ENCODE measurements around the gene PSMG4.

Gene PSMG4

DNA sequence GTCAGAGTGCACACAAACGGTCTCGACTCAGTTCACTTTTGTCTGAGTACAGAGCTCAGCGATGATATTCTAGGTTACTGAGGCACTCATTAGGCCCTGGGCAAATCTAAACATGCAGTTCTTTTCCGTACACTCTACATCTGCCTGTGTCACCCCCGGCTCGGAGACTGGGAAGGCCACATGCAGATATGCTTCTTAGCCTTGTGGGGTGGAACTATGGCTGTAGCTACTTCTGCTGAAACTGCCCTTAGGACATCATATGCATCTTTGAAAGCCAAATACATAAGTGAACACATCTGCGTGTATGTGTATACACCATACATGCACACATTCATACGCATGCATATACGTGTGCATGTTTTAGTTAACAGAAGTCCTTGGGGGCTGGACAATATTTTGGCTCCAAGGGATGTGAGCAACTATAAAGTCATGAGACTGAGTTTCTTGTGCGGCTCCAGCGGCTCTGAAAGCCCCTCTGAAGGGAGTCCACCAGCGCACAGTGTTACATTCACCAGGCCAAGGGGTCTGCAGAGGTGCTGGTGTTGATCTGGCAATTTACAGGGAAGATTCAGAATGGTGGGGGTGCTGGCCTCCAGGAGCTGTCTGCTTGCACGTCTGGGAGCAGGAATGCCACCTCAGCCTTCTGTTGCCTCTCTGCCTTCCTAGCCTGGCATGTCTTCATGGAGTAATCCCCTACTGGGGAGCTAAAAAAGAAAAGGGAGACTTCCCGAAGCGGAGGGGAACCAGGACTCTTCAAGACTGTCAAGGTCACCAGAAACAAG, 31.6 kb downstream of the PSMG4 start:
- H3K9ac ChIP-seq (ENCODE audit: low read depth, low read length) = no peak overlapping the region
- no peaks in the 10 kb centered on the region; the same call in 1 of the 2 replicates for H3K36me3 ChIP-seq (ENCODE audit: insufficient read depth, low read length)
- no peaks in the 10 kb centered on the region for H3K9me3 ChIP-seq (ENCODE audit: control insufficient read depth, insufficient read depth, low read length)
- no peaks in the 10 kb centered on the region for H3K4me1 ChIP-seq (ENCODE audit: insufficient read depth, low read length)

DNA sequence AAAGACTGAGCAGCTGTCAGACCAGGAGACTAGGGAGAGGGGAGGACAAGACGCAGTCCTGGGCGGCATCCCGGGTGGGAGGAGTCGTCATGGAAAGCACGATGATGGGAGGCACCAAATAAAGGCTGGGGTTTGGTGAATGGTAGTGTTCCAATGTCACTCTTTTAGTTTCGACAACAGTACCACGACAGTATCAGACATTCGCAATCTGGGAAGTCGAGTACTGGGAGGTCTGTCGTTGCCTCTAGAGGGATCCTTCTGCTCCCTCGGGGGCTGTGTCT, 32.1 kb downstream of the PSMG4 start:
- H3K4me1 ChIP-seq (ENCODE audit: insufficient read depth, low read length) = no peaks in the 10 kb centered on the region
- H3K36me3 ChIP-seq (ENCODE audit: insufficient read depth, low read length) = no peaks in the 10 kb centered on the region; the same call in 1 of the 2 replicates
- H3K9ac ChIP-seq (ENCODE audit: low read depth, low read length) = no peak overlapping the region
- no peaks in the 10 kb centered on the region for H3K9me3 ChIP-seq (ENCODE audit: control insufficient read depth, insufficient read depth, low read length)

DNA sequence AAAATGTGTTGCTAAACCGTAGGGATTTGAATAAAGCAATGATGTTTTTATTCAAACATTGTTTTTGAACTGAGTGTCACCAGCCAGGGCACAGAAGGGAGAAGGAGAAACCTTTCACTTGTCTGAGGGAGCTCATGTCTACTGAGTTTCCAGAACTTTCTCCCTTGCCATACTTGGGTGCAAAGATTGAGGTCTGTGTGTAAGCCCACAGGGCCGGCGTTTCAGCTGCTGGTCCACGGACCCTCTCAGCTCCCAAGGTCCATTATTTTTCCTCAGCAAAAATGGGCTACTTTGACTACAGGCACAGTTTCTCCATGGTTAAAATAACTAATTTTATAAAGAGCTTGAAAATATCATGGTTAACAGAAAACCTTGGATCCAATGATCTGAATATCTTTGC, 32.6 kb downstream of the PSMG4 start:
- H3K9me3 ChIP-seq (ENCODE audit: control insufficient read depth, insufficient read depth, low read length) = no peaks in the 10 kb centered on the region
- H3K36me3 ChIP-seq (ENCODE audit: insufficient read depth, low read length) = no peaks in the 10 kb centered on the region; the same call in 1 of the 2 replicates
- H3K9ac ChIP-seq (ENCODE audit: low read depth, low read length) = no peak overlapping the region
- H3K4me1 ChIP-seq (ENCODE audit: insufficient read depth, low read length) = no peaks in the 10 kb centered on the region

DNA sequence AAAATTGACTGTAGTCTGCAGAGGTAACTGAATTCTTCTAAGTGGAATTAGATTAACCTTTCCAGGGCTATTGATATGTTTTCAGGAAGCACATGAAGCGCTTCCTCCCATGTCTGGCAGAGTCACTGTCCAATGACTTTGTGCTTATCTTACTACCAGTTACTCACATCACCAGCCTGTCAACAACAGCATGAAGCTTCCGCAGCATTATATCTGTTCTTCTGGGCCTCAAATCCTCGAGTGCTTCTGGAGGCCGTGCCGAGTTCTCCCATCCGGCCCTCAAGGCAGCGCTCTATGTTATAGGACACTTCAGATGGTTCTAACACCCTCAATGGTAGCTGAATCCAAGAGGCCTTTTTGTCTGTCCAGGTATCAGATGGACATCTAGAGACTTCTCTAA, 33.2 kb downstream of the PSMG4 start:
- Histone ChIP-seq H3K36me3 (ENCODE audit: insufficient read depth, low read length) (no peaks in the 10 kb centered on the region; the same call in 1 of the 2 replicates), H3K9me3 (ENCODE audit: control insufficient read depth, insufficient read depth, low read length) (no peaks in the 10 kb centered on the region), H3K4me1 (ENCODE audit: insufficient read depth, low read length) (no peaks in the 10 kb centered on the region), H3K9ac (ENCODE audit: low read depth, low read length) (no peak overlapping the region)

DNA sequence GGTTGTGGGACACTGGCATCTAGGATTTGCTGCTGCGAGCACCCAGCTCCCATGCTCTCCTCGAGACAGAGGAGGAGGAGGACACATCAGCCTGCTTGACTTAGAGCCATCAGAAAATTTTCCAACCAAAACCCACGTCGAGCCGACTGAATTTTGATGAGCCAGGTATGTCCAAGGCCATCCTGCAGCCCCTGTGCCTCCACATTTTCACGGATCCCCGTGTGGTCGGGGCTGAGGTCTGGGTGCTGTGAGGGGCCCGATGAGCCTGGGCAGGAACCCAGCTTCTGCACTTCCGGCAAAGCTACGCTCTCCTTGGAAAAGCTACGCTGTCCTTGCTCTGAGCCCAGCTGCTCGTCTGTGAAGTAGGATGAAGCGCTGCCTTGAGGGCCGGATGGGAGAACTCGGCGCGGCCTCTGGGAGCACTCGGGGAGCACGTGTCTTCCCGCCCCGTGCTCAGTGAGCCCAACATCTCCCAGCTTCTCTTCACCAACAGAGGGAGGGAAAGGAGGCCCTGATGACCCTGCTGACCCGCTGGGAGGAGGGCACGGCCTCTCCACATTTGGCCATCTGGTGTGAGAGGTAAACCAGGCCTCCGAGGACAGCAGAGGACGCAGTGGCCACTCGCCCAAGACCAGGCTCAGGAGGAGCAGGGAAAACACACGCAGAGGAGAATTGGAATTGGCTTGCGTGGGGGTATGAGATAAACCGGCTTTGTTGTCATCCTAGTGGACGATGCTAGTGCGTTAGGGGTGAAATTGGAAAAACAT, 33.9 kb downstream of the PSMG4 start:
- Histone ChIP-seq H3K9ac (ENCODE audit: low read depth, low read length) (no peak overlapping the region), H3K4me1 (ENCODE audit: insufficient read depth, low read length) (no peaks in the 10 kb centered on the region), H3K36me3 (ENCODE audit: insufficient read depth, low read length) (no peaks in the 10 kb centered on the region; the same call in 1 of the 2 replicates), H3K9me3 (ENCODE audit: control insufficient read depth, insufficient read depth, low read length) (no peaks in the 10 kb centered on the region)

DNA sequence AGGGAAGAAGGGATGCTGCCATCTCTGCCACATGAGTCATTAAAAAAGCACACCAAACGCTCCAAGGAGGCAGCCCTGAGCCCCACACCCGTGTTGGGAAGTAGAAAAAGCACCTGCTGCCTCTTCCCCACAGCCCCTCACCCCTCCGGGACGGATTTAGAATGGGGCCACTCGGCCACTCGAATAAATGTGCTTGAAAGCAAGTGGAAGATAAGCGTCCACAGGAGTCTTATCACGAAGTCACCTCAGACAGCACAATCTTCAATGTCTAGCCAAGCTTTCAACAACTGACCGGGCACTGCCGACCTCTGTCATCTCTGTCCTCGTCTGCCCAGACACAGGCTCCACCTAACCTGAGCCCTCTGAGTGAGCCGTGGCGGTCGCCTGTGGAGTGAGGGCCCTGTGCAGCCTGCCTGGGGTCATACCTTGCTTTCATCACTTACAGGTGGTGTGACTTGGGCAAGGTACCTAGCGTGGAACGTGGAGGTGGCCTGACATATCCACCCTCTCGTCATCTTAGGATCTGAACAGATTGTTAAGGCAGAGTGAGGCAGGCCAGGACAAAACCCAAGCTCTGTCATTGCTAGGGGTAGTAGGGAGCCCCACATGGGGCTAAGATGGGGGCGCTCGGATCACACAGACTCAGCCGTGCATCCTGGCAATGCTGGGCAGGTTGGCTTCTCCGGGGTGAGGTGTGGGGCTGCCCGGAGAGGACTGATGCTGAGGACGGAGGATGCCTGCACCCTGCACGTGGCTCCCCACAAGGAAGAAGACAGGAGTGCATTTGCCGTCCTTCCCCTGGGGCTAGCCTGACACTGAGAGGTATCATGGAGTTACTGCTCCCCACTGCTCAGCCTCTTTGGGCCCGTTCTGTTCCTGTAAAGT, 34.8 kb downstream of the PSMG4 start:
- H3K9ac ChIP-seq (ENCODE audit: low read depth, low read length) = no peak overlapping the region
- no peaks in the 10 kb centered on the region; the same call in 1 of the 2 replicates for H3K36me3 ChIP-seq (ENCODE audit: insufficient read depth, low read length)
- H3K4me1 ChIP-seq (ENCODE audit: insufficient read depth, low read length) = no peaks in the 10 kb centered on the region
- no peaks in the 10 kb centered on the region for H3K9me3 ChIP-seq (ENCODE audit: control insufficient read depth, insufficient read depth, low read length)

DNA sequence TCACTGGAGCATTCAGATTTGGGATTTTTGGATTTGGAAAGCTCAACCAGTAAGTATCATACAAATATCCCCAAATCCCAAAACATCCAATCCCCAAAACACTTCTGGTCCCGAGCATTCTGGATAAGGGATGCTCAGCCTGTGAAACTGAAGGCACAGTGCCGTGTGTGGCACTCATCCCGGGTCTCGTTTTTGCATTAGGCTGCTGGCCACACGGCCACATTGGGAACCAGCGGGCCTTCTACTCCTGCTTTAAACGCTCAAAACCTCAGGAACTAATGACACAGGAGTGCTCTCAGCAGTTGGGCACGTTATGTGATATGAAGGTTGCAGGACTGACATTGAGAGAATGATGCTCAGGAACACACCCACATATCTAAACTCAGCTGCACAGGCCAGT, 35.6 kb downstream of the PSMG4 start:
- H3K4me1 ChIP-seq (ENCODE audit: insufficient read depth, low read length) = no peaks in the 10 kb centered on the region
- no peak overlapping the region for H3K9ac ChIP-seq (ENCODE audit: low read depth, low read length)
- H3K9me3 ChIP-seq (ENCODE audit: control insufficient read depth, insufficient read depth, low read length) = no peaks in the 10 kb centered on the region
- no peaks in the 10 kb centered on the region; the same call in 1 of the 2 replicates for H3K36me3 ChIP-seq (ENCODE audit: insufficient read depth, low read length)

DNA sequence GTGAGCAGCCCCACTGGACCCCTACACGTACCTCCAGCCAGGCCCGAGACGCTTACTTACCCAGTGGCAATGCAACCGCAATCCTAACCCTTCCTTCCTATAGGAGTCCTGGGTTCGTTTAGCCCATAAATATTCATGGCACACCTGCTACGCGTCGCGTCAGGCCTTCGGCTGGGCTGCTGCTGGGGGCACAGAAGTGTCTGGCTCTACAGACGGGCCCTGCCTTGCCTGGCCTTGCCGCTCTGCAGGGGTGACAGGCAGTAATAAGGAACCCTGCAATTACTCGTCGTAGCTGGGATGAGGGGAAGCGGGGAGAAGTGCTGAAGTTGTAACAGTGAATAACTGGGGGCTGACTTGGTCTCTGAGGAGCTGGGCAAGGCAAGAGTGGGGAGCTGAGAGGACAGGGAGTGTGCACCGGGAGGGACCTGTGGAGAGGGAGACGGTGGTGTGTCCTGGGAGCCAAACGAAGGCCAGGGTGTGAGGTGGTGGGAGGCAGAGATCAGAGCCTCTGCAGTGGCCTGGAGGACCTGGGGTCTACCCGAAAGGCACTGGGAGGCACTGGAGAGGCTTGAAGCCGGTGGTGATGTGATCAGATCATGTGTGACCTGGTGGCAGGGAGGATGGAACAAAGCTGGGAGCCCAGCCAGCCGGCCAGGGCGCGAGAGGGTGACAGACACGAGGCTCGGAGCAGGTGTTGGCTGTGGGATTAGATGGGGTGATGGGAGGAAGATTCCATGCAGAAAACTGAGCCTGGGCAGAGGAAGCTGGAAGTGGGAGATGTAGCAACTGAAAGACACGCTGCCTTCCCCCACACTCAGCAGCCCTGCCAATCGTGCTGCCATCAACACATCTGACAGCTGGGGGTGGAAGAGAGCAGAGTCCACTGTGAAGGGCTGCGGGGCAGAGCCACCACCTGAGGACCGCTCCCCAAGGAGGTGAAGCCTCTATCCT, 36.4 kb downstream of the PSMG4 start:
- Histone ChIP-seq H3K36me3 (ENCODE audit: insufficient read depth, low read length) (no peaks in the 10 kb centered on the region; the same call in 1 of the 2 replicates), H3K4me1 (ENCODE audit: insufficient read depth, low read length) (no peaks in the 10 kb centered on the region)

DNA sequence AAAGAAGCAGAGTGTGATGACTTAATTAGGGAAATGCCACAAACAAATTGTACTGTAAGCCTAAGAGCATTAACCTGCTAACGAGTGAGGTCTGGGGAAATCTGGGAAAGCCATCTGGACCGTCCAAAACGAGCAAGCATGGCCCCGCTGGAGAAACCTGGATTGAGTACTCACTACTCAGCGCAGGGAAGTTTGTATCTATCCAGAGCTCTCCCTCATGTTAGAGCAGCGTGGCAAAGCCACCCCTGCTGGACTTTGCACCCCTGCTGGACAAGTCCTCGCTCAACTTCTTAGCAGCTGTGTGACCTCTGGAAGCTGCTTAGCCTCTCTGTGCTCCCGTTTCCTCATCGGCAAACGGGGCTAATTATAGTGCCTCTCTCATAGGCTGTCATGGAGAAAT, 37.3 kb downstream of the PSMG4 start:
- no peaks in the 10 kb centered on the region for H3K9me3 ChIP-seq (ENCODE audit: control insufficient read depth, insufficient read depth, low read length)
- H3K4me1 ChIP-seq (ENCODE audit: insufficient read depth, low read length) = no peaks in the 10 kb centered on the region
- H3K9ac ChIP-seq (ENCODE audit: low read depth, low read length) = no peak overlapping the region
- H3K36me3 ChIP-seq (ENCODE audit: insufficient read depth, low read length) = no peaks in the 10 kb centered on the region; the same call in 1 of the 2 replicates

More for the DNA sequence above, 36.4 kb downstream of the PSMG4 start:
- Histone ChIP-seq H3K9me3 (ENCODE audit: control insufficient read depth, insufficient read depth, low read length) (no peaks in the 10 kb centered on the region), H3K9ac (ENCODE audit: low read depth, low read length) (no peak overlapping the region)

DNA sequence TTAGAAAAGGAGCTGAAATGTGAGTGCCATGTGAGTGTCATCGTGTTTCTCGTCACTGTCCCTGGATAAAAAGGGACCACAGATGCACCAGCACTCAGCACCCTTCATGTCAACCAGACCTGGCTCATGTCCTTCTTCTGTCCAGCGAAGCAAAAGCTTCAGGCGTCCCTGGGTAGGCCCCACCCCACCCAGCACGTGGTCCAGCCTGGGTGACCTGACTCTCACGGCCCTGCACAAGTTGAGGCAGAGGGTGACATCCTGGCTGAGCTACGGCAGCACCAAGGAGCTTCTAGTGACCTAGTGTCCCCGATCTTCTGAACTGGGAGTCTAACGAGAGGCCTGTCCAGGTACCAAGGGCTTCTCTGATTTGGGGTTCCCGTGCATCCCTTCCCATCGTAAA, 37.8 kb downstream of the PSMG4 start:
- Histone ChIP-seq H3K36me3 (ENCODE audit: insufficient read depth, low read length) (no peaks in the 10 kb centered on the region; the same call in 1 of the 2 replicates), H3K9me3 (ENCODE audit: control insufficient read depth, insufficient read depth, low read length) (no peaks in the 10 kb centered on the region), H3K4me1 (ENCODE audit: insufficient read depth, low read length) (no peaks in the 10 kb centered on the region), H3K9ac (ENCODE audit: low read depth, low read length) (no peak overlapping the region)

DNA sequence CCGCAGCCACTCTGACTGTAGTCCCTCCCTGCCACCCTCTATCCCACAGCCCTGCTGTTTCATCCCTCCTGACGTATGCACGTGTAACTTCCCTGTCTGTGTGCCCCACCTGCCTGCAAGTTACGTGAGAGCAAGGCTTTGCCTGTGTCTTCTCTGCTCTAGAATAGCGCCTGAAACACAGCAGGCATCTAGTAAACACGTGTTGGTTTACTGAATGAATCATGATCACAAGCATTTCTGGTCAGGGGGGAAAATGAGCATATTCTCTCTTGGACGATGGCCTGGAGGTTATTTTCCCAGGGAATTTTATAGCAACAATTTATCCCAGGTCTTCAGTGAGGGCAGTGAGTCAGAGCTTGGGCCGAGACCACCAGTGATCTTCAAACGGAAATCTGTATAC, 38.3 kb downstream of the PSMG4 start:
- no peaks in the 10 kb centered on the region for H3K4me1 ChIP-seq (ENCODE audit: insufficient read depth, low read length)
- no peaks in the 10 kb centered on the region for H3K9me3 ChIP-seq (ENCODE audit: control insufficient read depth, insufficient read depth, low read length)
- no peak overlapping the region for H3K9ac ChIP-seq (ENCODE audit: low read depth, low read length)
- no peaks in the 10 kb centered on the region; the same call in 1 of the 2 replicates for H3K36me3 ChIP-seq (ENCODE audit: insufficient read depth, low read length)

DNA sequence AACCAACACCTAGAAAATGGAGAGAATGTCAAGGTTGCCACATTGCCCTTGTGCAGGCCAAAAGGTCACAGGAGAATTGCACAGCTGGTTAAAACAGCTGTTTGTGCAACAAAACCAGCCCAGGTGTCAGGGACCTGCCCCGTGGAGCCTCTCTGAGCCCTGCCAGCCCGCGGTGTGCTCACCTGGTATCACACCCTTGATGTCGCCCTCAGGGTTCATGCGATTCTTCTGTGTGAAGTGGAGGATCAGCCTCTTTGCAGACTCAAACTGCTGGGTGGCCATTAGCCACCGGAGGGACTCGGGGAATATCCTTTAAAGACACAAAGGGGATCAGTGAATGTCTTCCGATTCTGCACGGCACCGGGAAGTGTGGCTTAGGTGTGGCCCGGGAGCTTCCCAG, 39.2 kb downstream of the PSMG4 start:
- no peaks in the 10 kb centered on the region for H3K4me1 ChIP-seq (ENCODE audit: insufficient read depth, low read length)
- H3K9ac ChIP-seq (ENCODE audit: low read depth, low read length) = no peak overlapping the region

DNA sequence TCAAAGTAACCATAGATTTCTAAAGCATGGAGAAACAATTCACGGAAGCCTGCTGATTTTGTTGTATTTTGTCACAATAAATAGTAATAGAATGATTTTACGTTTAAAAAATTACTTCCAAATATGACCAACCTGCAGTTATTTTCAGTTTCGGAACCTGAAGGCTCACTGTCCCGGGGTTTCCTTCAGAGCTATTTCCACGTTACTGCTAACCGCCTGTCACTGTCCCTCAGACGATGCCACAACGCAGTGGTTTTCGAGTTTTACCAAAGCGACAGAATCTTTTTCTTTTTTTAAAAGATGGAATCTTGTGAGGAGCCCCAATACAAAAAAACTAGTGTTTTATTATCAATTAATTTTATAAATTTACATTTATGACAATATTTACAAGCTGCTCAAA, 40.5 kb downstream of the PSMG4 start:
- Histone ChIP-seq H3K9me3 (ENCODE audit: control insufficient read depth, insufficient read depth, low read length) (no peaks in the 10 kb centered on the region), H3K36me3 (ENCODE audit: insufficient read depth, low read length) (no peaks in the 10 kb centered on the region), H3K4me1 (ENCODE audit: insufficient read depth, low read length) (no peaks in the 10 kb centered on the region), H3K9ac (ENCODE audit: low read depth, low read length) (no peak overlapping the region)

More for the DNA sequence above, 39.2 kb downstream of the PSMG4 start:
- Histone ChIP-seq H3K36me3 (ENCODE audit: insufficient read depth, low read length) (no peaks in the 10 kb centered on the region; the same call in 1 of the 2 replicates), H3K9me3 (ENCODE audit: control insufficient read depth, insufficient read depth, low read length) (no peaks in the 10 kb centered on the region)
